Epidermal melanocyte (primary cell): ENCODE measurements around the gene PALB2.
A peak's percentile ranks its signal among the peaks of the same experiment; 100 is the strongest.
"Not testable (repeated sequence)": the region's sequence is repeated elsewhere in the genome, so short reads cannot be mapped to it uniquely, and the experiment has no call there.

Source experiments
- DNase-seq: peaks from one replicate; pipeline ENCODE4 v3.0.0; 2011; ENCODE audit warnings: low spot score; ENCODE audit not compliant: insufficient read length

The PALB2 gene

GRCh38 chr16:23650674-23651416 is 9.7 kb upstream of the PALB2 start:
- DNase-seq = no peak

GRCh38 chr16:23642246-23642774 is 1.2 kb upstream of the PALB2 start:
- DNase-seq = no peak

GRCh38 chr16:23640615-23640930 is 537 bp downstream of the PALB2 start:
- DNase-seq = no peak

GRCh38 chr16:23635958-23636357 is 5.2 kb downstream of the PALB2 start:
- no peak for DNase-seq

- DNase-seq = no peak
Observed at GRCh38 chr16:23634461-23635036, 6.6 kb downstream of the PALB2 start.

GRCh38 chr16:23631874-23632273 is 9.2 kb downstream of the PALB2 start:
- DNase-seq = not testable (repeated sequence)

- no peak for DNase-seq
Observed at GRCh38 chr16:23629516-23629915, 11.6 kb downstream of the PALB2 start.

GRCh38 chr16:23624092-23624491 is 17.0 kb downstream of the PALB2 start:
- no peak for DNase-seq

GRCh38 chr16:23615805-23616204 is 25.3 kb downstream of the PALB2 start:
- DNase-seq = no peak

- DNase-seq = no peak
Observed at GRCh38 chr16:23611936-23612335, 29.2 kb downstream of the PALB2 start.

- not testable (repeated sequence) for DNase-seq
Observed at GRCh38 chr16:23610905-23611304, 30.2 kb downstream of the PALB2 start.

- DNase-seq = no peak
Observed at GRCh38 chr16:23609929-23610328, 31.2 kb downstream of the PALB2 start.

GRCh38 chr16:23608194-23608593 is 32.9 kb downstream of the PALB2 start:
- no peak for DNase-seq

GRCh38 chr16:23607726-23608125 is 33.4 kb downstream of the PALB2 start:
- no peak for DNase-seq

GRCh38 chr16:23597003-23597756 is 43.9 kb downstream of the PALB2 start:
- no peak for DNase-seq

- DNase-seq = peak; percentile 74
Observed at GRCh38 chr16:23595951-23596720, 45.0 kb downstream of the PALB2 start, which contains the start of gene NDUFAB1. Gene NDUFAB1, minus strand, starts transcription at chr16:23596316. Its CDS starts 26 bp downstream, at chr16:23596290.

- no peak for DNase-seq
Observed at GRCh38 chr16:23595246-23595950, 45.7 kb downstream of the PALB2 start.

GRCh38 chr16:23594186-23594585 is 46.9 kb downstream of the PALB2 start:
- no peak for DNase-seq

GRCh38 chr16:23590181-23590580 is 50.9 kb downstream of the PALB2 start:
- no peak for DNase-seq

GRCh38 chr16:23587726-23588125 is 53.4 kb downstream of the PALB2 start:
- DNase-seq = no peak
